Right lung (tissue), 5 donors: ENCODE data around the gene C1QTNF1. TPM values are rescaled to one million over a fixed set of nuclear protein-coding genes. Genes with fewer than 3 reads are reported as not detected.
"Not testable (repeated sequence)": the region's sequence is repeated elsewhere in the genome, so short reads cannot be mapped to it uniquely, and the experiment has no call there.

ENCODE experiments used
- DNase-seq, 2 donors: peaks; one replicate each; pipeline ENCODE4 v3.0.0-alpha.2; 2013
- polyA plus RNA-seq, 5 donors: library from polyadenylated mRNA; unstranded; fragments of 120-200 nt; gene quantifications; one replicate each; pipeline versions ENCODE4 v1.2.1 to v1.2.3, GENCODE V29; 2013; ENCODE audit warnings: inconsistent platforms in 1 of 5, low replicate concordance in 1 of 5; ENCODE audit not compliant: insufficient read length in 5 of 5, insufficient read depth in 1 of 5

The C1QTNF1 gene
- polyA plus RNA-seq, 5 donors, result 1.5 to 2.7 (median 2.2) TPM

DNA sequence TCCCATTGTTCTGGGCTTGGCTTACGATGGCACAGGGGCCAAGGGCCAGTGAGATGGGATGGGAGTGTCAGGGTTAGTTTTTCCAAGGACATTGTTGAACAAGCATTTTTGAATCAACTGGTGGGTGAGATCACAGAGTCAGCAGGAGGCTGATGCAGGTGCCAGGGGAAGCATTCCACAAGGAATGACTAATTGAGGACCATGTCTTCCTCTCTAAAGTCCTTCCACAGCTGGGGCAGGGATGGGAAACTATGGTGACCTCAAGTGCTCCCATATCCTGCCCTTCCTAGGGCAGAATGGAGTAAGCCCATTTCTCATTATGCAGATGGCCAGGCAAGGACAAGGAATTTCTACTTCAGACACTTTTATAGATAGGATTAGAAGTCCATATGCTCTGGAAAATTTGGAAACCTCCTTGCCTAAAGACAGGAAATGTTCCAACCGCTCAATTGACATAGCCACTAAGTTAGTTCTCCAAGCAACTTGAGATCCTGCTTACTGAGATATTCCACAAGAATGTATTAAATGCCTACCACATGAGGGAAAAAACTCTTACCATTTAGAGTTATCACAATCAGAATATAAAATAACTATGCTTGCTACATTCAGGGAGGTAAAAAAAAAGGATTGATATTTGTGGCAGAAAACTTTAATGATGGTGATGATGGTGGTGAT lies 29.4 kb downstream of the C1QTNF1 start:
- DNase-seq, result no peak

DNA sequence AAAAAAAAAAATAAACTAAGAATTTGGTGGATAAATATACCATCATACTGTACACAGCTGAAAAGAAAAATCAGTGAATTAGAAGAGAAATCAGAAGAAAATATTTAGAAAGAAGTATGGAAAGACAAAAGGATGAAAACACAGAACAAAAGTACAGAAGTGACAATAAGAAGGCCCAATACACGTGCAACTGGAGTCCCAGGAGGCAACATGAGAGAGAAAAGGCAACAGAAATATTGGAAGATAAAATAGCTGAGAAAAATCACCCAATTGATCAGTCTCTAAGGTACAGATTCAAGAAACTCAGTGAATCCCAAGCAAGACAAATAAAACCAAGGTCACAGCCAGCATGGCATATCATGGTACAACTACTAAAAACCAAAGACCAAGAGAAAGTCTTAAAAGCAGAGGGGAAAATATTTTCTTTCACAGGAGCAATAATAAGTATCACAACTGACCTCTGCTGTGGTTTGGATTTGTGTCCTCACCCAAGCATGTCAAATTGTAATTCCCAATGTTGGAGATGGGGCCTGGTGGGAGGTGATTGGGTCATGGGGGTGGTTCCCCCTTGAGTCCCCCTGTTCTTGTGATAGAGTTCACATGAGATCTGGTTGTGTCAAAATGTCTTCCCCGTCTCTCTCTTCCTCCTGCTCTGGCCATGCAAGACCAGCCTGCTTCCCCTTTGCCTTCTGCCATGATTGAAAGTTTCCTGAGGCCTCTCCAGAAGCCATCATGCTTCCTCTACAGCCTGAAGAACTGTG lies 30.4 kb downstream of the C1QTNF1 start:
- DNase-seq, result no peak

DNA sequence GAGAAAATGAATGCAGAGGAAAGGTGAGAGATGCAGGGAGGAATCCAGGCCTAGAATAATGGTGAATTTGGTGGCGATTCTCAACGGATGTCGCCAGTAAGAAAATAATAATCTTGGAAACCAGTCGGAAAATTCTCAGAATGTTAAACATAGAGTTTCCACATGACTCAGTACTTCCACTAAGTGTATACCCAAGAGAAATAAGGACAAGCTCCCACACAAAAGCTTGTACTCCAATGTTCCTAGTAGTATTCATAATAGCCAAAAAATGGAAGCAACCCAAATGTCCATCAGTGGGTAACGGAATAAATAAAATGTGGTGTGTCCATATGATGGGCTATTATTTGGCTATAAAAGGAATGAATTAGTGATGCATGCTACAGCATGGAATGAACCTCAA lies 31.2 kb downstream of the C1QTNF1 start:
- DNase-seq, result no peak

DNA sequence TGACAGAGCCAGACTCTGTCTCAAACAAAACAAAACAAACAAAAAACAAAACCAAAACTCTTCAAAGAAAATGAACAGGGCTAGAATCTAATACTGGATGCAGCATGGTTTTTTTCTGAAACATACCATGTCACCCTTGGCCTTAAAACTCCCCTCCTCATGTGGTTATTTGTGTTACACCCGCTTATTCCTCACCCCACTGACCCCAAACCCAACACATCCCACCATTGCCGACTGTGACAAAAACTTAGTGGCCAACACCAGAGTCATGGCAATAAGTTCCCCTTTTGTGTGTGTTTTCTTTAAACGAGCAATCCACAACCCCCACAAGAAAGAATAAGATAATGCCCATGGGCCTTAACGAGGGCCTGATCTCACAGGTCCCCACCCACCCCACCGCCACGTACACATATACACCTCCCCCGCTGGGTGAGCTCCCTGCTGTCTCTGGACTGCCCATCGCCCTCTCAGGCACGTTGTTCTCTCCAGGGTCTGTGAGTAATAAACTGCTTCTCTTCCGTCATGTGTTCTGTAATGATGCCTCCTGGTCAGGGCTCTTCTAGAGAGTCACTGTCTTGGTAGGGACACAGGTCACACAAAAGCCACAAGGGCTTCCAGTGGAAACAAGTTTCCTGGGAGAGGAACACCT lies 33.9 kb downstream of the C1QTNF1 start:
- DNase-seq, result no peak

DNA sequence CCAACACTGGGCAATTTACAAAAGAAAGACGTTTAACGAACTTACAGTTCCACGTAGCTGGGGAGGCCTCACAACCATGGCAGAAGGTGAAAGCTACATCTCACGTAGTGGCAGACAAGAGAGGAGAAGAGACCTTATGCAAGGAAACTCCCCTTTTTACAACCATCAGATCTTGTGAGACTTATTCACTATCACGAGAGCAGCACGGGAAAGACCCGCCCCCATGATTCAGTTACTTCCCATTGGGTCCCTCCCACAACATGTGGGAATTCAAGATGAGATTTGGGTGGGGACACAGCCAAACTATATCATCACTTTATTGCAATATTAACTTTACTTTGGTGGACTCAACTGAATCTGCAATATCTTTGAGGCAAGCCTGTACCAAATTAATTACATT lies 38.7 kb downstream of the C1QTNF1 start:
- no peak for DNase-seq

DNA sequence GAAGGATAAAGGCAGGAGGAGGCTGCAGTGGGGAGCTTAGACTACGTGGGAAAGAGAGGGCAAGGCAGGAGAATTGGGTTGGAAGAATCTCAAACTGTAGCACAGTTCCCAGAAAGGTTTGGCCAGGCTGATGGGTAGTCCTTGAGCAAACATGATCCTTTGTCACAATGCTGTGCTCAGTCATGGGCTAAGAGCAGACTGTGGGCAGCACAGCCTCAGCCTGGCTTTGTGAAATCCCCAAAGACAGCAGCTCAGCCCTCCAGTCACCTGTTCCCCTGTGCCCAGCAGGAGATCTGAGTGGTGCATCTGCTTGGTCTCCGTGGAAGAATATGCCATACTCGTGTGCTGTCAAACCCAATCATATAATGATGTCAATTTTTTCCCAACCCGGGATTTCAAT lies 40.1 kb downstream of the C1QTNF1 start:
- DNase-seq, result no peak

DNA sequence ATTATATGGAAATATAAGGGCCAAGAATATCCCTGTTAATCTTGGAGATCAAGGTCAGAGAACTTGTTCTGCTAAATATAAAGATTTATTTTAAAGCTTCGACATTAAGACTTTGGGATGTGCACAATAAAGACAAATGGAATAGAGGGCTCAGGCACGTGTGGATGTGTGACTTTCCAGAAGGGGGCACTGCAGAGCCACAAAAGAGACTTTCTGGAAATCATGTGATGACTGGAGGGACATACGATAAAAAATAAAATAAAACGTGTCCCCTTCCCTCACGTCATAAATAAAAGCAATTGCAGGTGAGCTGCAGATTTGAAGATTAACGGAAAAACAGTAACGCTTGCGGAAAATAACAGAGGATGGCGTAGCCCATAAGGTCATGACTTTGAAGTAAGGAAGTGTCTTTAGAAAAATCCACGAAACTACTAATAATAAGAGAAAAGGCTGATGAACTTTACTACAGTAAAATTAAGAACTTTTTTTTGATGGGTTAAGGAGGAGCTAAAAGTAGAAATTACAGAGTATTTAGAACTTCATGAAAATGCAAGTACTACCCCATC lies 41.2 kb downstream of the C1QTNF1 start:
- no peak for DNase-seq

DNA sequence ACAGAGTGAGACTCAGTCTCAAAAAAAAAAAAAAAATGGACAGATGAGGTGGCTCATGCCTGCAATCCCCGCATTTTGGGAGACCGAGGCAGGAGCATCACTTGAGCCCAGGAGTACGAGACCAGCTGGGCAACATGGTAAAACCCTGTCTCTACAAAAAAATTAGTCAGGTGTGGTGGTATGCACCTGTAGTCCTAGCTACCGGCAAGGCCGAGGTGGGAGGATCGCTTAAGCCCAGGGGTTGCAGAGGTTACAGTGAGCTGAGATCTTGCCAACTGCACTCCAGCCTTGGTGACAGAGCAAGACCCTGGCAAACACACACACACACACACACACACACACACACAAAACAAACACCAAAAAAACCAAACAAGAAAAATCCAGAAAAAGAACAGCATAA lies 43.0 kb downstream of the C1QTNF1 start:
- no peak for DNase-seq

DNA sequence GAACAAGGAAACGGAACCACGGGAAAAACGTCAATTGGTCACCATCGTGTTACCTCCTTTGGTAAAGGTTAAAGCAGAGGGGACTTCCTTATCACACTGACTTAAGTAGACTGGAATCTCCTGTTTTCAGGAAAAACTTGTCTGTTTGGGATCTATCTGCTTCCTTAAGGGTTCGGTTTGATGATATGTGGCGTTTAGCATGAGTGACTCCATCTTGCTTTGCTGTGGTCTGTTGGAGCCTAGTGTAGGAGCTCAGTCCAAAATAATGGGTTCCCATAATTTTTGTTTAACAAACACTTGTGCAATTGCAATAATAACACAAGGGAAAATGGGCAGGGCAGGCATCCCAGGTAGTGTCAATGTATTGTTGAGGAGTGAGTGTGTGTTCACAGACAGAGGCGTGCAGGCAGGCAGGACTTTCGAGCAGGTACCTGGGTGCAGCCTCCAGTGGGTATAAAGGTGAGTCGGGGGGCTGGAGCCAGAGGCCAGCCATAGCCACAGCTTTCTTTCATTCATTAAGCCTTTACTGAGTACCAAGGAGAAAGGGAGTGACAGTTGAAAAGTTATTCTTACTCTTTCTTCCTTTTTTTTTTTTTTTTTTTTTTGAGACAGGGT lies 46.4 kb downstream of the C1QTNF1 start:
- no peak for DNase-seq

DNA sequence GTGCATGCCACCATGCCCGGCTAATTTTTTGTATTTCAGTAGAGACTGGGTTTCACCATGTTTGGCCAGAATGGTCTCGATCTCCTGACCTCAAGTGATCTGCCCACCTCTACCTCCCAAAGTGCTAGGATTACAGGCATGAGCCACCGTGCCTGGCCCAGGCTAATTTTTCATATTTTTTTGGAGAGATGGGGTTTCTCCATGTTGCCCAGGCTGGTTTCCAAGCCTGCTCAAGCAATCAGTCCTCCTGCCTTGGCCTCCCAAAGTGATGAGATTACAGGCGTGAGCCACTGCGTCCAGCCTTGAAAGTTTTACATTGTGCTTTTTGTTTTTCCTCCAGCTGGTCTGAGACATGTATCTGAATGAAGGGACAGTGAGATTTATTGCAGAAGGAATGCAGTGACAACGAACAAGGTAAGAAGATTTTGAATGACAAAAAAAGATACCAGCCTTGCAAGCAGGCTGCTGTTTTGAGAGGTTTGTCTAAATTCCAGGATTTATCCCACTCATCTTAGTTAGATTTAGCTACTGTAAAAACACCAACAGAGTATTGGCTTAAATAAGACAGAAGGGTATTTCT lies 47.3 kb downstream of the C1QTNF1 start:
- DNase-seq, result no peak

DNA sequence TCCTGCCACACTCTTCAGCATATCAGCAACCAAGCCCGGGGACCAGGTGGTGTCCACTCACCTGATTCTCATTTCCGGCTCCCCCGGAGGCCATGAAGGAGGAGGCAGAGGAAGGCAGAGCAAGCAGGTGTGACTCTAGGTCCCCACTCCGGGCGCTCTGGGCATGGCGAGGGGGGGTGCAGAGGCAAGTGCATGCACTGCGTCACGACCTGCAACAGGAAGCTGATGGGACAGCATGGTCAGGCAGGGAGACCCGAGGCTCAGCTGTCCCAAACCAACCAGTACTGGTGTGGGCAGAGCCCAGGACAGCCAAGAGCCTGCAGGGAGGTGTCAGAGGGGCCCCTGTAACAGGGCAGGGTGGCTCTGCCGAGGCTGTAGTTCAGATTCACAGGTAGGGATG lies 48.6 kb downstream of the C1QTNF1 start:
- DNase-seq, result no peak

DNA sequence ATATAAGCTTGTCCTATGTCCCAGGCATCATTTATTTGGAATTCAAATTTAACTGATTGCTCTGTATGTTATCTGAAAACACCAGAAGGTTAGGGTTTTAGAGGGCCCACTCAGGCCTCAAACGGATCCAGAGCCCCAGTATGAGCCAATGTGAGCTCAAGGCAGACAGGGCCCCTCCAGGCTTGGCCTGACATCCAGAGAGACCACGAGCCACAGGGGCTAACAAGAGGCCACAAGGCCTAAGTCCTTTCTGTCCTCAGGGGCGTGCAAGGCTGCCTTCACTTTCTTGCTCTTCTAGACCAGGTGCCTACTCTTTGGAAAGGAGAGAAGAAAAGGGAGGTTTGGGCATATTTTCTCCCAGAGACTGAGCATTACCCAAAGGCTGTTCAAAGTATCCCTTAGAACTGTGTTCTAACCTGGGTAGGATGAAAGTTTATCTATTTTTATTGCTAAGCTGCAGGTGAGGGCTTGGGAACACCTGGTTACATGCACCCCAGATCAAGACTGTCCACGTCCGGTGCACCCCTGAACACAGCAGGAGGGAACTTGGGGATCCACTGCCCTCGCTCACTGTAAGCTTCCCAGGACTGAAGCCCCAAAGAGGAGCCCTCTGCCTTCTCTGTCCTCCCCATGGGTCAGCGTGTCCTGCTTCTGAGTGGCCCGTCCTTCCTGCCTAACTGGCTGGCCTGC lies 49.2 kb downstream of the C1QTNF1 start:
- DNase-seq, result no peak

DNA sequence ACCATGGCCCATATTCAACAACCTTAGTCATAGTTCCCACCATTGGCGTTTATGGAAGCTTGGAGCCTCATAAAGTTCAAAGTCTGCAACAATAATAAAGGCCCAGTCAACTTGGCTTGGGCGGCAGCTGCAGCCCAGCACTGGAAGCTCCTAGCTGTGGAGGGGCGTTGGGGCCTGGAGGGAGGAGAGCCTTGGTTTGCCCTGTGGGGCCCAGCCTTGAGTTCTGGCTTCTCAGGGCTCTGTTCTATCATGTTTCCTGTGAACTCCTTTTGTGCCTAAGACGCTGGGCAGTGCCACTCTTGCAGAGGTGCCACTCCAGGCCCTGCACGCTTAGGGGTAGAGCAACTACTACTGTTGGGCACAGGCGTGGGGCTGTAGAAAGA lies 49.7 kb downstream of the C1QTNF1 start:
- DNase-seq, result no peak

DNA sequence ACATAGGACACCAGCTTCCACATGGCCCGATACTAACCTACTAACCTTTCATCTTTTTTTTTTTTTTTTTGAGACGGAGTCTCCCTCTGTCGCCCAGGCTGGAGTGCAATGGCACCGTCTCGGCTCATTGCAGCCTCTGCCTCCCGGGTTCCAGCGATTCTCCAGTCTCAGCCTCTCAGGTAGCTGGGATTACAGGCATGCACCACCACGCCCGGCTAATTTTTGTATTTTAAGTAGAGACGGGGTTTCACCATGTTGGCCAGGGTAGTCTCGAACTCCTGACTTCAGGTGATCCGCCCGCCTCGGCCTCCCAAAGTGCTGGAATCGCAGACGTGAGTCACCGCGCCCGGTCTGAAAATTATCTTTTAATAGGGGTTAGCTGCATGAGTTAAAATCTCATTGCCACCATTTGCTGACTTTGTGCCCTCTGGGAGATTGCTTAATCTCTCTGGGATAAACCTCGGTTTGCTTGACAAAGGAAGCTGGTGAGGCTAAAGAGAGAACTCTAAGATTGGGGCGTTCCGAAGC lies 50.2 kb downstream of the C1QTNF1 start:
- DNase-seq, result not testable (repeated sequence)

DNA sequence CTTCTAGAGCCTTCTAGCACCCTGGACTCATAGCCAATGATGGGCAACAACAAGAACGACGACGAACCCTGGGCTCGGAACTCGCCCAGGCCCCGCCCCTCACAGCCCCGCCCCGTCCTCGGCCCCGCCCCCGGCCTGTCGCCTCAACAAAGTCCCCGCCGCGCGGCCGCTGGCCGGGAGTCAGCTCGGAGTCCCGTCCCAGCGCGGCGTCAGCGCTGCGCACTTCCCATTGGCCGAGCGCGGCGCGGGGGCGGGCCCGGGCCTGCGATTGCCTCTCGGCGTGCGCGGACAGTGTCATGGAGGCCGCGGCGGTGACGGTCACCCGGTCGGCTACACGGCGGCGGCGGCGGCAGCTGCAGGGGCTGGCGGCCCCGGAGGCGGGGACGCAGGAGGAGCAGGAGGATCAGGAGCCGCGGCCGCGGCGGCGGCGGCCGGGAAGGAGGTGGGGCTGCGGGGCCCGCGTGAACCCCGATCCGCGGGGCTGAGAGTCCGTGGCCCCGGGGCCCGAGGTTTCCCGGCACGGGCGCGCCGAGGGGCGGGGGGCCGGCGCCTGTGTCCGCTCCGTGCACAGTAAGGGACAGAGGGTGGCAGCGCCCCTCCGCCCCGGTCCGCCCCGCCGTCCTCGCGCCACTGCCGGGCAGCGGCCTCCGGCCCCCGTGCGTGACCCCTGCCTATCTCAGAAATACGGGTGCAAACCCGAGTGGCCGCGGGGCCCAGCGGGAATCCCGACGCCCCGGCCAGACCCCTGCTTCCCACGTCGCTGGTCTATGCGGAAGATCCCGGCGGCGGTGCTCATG lies 50.9 kb downstream of the C1QTNF1 start, which contains the start of gene ENGASE:
TSS of gene ENGASE (plus strand) at position 176 of the 797 bp plus-strand sequence. CDS start at position 297, 121 bp downstream.
- DNase-seq, result peak; percentile 90 to 93

DNA sequence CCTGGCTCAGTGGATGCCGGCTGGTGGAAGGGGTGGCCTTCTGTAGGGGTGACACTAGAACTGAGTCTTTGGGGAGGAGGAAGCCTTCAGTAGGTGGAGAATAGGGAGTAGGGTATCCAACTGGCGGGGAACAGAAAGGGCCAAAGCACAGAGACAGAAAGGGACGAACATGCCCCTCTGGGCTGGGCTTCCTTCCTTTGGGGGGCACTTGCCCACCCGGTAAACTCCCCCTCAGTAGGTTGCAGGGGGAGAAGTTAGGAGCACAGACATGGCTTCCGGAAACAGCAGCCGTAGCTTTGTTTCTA lies 51.4 kb downstream of the C1QTNF1 start:
- no peak for DNase-seq

DNA sequence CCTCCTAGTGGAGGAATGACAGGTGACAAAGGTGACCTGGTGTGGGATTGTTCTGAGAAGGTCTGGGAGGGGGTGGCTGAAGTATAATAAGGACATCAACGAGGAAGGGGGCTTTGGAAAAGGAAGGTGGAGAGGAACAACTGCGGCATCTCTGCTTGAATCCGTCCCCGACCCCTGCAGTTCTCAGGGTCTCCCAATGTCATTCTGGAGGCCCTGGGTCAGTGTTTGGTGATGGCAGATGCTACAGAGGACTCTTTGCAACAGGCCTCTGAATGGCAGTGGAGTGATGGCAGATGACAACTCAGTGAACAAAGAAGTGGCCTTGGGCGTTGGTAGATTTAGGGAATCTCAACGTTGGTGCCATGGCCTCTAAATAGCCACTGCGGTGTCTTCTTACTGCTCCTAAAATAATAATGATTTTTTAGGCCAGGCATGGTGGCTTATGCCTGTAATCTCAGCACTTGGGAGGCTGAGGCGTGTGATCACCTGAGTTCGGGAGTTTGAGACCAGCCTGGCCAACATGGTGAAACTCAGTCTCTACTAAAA lies 52.0 kb downstream of the C1QTNF1 start:
- DNase-seq, result no peak

DNA sequence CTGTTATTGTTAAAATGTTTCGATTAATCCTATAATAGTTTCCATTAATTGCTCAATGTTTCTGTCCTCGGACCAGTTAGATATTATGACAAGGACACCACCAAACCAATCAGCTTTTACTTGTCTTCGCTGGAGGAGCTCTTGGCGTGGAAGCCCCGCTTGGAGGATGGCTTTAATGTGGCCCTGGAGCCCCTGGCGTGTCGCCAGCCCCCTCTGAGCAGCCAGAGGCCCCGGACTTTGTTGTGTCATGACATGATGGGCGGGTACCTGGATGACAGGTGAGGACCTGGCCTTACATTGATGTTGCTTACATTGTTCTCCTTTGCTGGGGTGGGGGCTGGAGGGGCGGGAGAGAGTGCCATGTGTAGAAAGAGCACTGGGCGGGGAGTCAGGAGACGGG lies 53.6 kb downstream of the C1QTNF1 start:
- no peak for DNase-seq

DNA sequence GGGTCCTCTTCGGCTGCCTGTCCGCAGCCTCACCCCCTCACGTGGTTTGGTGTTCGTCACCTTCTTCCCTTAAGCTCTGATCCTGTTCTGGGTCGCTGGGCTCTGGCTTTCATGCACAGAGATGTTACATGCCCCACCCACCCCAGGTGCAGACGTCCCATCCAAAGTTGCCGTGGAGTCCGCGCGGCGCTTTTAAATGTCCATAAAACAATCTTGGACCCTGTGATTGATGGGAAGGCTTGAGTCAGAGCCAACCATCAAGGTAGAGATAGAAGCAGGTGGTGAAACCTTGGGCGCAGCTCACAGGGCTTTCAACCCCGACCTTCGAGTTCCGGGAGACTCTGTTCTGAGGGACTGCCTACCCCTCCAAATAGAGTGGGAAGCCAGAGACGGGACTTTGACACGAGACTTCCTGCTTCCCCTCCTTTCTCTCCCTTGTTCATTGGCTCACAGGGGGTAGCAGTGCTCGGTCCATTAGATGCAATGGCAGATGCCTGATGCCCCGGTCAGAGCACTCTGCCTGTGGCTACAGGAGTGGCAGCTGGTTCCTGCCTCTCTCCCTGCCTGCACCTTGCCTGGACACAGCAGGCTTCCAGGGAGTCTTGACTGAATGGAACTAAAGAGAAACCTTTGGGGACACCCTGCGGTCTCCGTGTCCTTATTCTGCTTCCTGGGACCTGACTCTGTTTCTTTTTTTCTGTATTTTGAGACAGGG lies 54.7 kb downstream of the C1QTNF1 start:
- no peak for DNase-seq
